Suprapubic skin (tissue), 4 donors: ENCODE results near the gene CSTF3. TPM values are rescaled to one million over a fixed set of nuclear protein-coding genes. Genes with fewer than 3 reads are reported as not detected.
"Not testable (repeated sequence)": the region's sequence is repeated elsewhere in the genome, so short reads cannot be mapped to it uniquely, and the experiment has no call there.

ENCODE experiments used
- DNase-seq, 2 donors: peaks; one replicate each; pipeline ENCODE4 v3.0.0-alpha.2; 2019; ENCODE audit warnings: low spot score in 2 of 2
- H3K27ac ChIP-seq: fragments of 200-600 bp; sonication (generic); one replicate; pipeline ENCODE4 v1.5.1; 2019
- H3K27me3 ChIP-seq: fragments of 200-600 bp; sonication (generic); one replicate; pipeline ENCODE4 v1.5.1; 2019
- H3K36me3 ChIP-seq: fragments of 200-600 bp; sonication (generic); one replicate; pipeline ENCODE4 v1.5.1; 2019
- H3K4me1 ChIP-seq: fragments of 200-600 bp; sonication (generic); one replicate; pipeline ENCODE4 v1.5.1; 2019
- H3K4me3 ChIP-seq: fragments of 200-600 bp; sonication (generic); one replicate; pipeline ENCODE4 v1.5.1; 2019; ENCODE audit warnings: mild to moderate bottlenecking
- H3K9me3 ChIP-seq: fragments of 200-600 bp; sonication (generic); one replicate; pipeline ENCODE4 v1.5.1; 2019
- EP300 ChIP-seq: sonication (generic); formaldehyde crosslinking; IDR thresholded peaks from one replicate; pipeline ENCODE4 v1.6.1; 2017; ENCODE audit warnings: antibody characterized with exemption
- POLR2A ChIP-seq, 2 donors: fragments of 450-650 bp; IDR thresholded peaks; one replicate each; pipeline ENCODE4 v1.6.1; 2017; ENCODE audit warnings: antibody characterized with exemption in 2 of 2, mild to moderate bottlenecking in 2 of 2, moderate library complexity in 2 of 2
- POLR2AphosphoS5 ChIP-seq, 3 donors: sonication (generic); formaldehyde crosslinking; IDR thresholded peaks; one replicate each; pipeline ENCODE4 v1.6.1; 2017; ENCODE audit warnings: antibody characterized with exemption in 3 of 3
- WGBS: methylation state at CpG from one replicate; pipeline ENCODE4 v1.1.5; 2018; 5-methylcytosine and 5-hydroxymethylcytosine counted together
- total RNA-seq, 4 donors: library from RNA; depleted of rRNA; stranded (reverse); fragments of >200 nt; gene quantifications; one replicate each; pipeline ENCODE4 v1.1.0, GENCODE V29; 2016
- TF ChIP-seq, protein P1 (sequence below), 2 donors: fragments of 200-600 bp in 1 of 2; fragments of 450-650 bp in 1 of 2; sonication (generic) in 1 of 2; IDR thresholded peaks; one replicate each; pipeline ENCODE4 v1.5.1; 2016 to 2019; ENCODE audit warnings: antibody characterized with exemption in 2 of 2, mild to moderate bottlenecking in 1 of 2, moderate library complexity in 1 of 2

The CSTF3 gene
- total RNA-seq, 4 donors from 2014 or later, result 10.8 to 23.3 (median 12.4) TPM

DNA sequence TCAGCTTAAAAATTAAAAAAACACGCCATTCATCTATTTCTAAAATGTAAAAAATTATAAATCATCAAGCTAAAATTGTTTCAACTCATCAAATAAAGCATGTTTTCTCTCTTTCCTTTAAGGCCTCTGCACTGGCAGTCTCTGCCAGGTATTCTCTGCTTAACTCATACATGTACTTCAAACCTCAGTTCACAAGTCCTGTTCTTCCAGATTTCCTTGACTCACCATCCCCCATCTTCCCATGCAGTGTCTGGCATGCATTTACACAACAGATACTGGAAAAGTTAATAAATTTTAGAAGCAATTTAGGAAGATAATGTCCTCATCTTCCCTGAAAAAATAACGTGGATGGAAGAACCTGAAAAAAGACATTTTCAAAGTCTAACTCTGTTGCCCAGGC, 32.5 kb downstream of the CSTF3 start:
- WGBS, result 56% methylated on average over 2 of the region's 2 CpGs
- TF ChIP-seq, protein P1, sequence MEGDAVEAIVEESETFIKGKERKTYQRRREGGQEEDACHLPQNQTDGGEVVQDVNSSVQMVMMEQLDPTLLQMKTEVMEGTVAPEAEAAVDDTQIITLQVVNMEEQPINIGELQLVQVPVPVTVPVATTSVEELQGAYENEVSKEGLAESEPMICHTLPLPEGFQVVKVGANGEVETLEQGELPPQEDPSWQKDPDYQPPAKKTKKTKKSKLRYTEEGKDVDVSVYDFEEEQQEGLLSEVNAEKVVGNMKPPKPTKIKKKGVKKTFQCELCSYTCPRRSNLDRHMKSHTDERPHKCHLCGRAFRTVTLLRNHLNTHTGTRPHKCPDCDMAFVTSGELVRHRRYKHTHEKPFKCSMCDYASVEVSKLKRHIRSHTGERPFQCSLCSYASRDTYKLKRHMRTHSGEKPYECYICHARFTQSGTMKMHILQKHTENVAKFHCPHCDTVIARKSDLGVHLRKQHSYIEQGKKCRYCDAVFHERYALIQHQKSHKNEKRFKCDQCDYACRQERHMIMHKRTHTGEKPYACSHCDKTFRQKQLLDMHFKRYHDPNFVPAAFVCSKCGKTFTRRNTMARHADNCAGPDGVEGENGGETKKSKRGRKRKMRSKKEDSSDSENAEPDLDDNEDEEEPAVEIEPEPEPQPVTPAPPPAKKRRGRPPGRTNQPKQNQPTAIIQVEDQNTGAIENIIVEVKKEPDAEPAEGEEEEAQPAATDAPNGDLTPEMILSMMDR (IDR thresholded peaks at IDR 0.05), result no peak
- TF ChIP-seq POLR2AphosphoS5 (IDR thresholded peaks at IDR 0.05), result no peak
- TF ChIP-seq EP300, result no peak
- no peak for TF ChIP-seq POLR2A (IDR thresholded peaks at IDR 0.05)
- Histone ChIP-seq H3K27me3 (no peaks in the 10 kb centered on the region), H3K9me3 (no peaks in the 10 kb centered on the region), H3K4me3 (no peak overlapping the region), H3K36me3 (peaks cover 7% of the 10 kb centered on the region), H3K4me1 (no peaks in the 10 kb centered on the region), H3K27ac (no peak overlapping the region)
- DNase-seq, result no peak

DNA sequence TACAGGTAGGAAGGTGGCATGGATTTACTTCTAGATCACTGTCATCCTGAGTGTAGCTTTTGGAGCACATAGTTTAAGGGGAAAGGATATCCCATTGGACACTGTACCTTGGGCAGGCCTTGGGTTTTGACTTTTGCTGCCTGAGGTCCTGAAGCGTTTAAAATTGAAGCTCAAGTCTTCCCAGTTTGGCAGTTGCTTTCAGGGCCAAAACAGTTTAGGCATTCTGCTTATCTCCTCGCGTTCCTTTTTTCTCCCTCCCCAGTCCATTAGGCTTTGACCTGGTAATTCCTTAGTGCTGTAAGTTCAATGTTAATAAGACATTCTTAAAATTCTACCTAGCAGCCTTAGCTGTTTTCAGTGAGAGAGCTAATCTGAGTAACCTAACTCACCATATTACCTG, 35.7 kb downstream of the CSTF3 start:
- H3K36me3 ChIP-seq, result peaks cover 7% of the 10 kb centered on the region
- no peaks in the 10 kb centered on the region for H3K27me3 ChIP-seq
- H3K4me3 ChIP-seq, result no peak overlapping the region
- TF ChIP-seq EP300 (no peak), POLR2AphosphoS5 (IDR thresholded peaks at IDR 0.05) (no peak), POLR2A (IDR thresholded peaks at IDR 0.05) (no peak)
- TF ChIP-seq, protein P1 (IDR thresholded peaks at IDR 0.05), result no peak
- 89% methylated on average over 3 of the region's 3 CpGs for WGBS
- no peaks in the 10 kb centered on the region for H3K4me1 ChIP-seq
- H3K27ac ChIP-seq, result no peak overlapping the region
- H3K9me3 ChIP-seq, result no peaks in the 10 kb centered on the region
- DNase-seq, result no peak

DNA sequence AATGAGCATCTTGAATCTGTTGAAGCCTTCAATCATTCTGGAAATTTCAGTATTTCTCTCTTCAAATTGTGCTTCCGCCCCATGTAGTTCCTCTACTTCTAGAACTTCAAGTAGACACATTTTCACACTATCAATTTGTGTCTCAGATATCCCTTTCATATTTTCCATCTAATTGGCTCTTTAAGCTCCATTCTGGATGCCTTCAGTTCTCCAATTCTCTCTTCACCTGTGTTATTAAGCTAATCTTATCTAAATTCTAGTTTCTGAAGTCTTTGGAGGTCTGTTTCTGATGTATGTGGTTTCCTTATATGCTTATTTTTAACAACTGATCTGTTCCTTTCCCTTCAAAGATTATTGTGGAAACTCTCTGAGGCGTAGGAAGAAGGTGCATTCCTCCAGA, 36.3 kb downstream of the CSTF3 start:
- 98% methylated on average over 2 of the region's 2 CpGs for WGBS
- Histone ChIP-seq H3K27ac (no peak overlapping the region), H3K4me1 (no peaks in the 10 kb centered on the region), H3K9me3 (no peaks in the 10 kb centered on the region), H3K4me3 (no peak overlapping the region), H3K36me3 (peaks cover 7% of the 10 kb centered on the region), H3K27me3 (no peaks in the 10 kb centered on the region)
- TF ChIP-seq EP300 (no peak), POLR2AphosphoS5 (IDR thresholded peaks at IDR 0.05) (no peak), POLR2A (IDR thresholded peaks at IDR 0.05) (no peak)
- TF ChIP-seq, protein P1 (IDR thresholded peaks at IDR 0.05), result no peak
- no peak for DNase-seq

DNA sequence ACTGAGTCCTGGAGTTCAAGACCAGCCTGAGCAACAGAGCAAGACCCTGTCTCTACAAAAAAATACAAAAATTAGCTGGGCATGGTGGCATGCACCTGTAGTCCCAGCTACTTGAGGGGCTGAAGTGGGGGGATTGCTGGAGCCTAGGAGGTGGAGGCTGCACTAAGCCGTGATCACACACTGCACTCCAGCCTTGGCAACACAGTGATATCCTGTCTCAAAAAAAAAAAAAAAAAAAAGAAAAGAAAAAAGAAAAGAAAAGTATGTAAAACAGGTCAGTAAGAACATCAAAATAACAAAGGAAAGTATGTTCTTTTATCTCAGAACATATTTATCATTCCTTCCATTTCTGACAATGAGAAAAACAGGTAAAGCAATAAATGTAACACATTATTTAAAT, 38.6 kb downstream of the CSTF3 start:
- not testable (repeated sequence) for H3K36me3 ChIP-seq, H3K27ac ChIP-seq, H3K9me3 ChIP-seq, H3K27me3 ChIP-seq, DNase-seq, H3K4me1 ChIP-seq, H3K4me3 ChIP-seq
- WGBS, result 88% methylated on average over 1 of the region's 1 CpG

DNA sequence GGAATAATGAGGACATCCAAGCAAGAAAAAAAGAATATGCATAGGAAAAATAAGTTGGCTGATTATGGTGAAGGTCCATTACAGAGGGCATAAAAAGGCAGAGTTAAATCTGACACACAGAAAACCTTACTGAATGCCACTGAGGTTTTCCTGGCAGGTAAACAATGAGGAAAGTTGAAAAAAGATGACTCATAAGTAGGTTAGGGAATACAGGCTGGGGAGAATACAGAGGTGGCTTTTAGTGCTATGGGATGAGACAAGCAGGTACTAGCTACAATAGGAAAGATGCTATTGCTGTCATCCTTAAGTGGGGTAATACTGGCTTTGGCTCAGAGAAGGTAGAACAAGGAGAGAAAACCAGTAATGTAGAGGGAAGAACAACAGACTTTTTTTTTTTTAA, 44.7 kb downstream of the CSTF3 start:
- H3K9me3 ChIP-seq, result no peaks in the 10 kb centered on the region
- no peak overlapping the region for H3K27ac ChIP-seq
- no peak overlapping the region for H3K4me3 ChIP-seq
- no peak for DNase-seq
- no peaks in the 10 kb centered on the region for H3K4me1 ChIP-seq
- H3K27me3 ChIP-seq, result no peaks in the 10 kb centered on the region
- H3K36me3 ChIP-seq, result peaks cover 3% of the 10 kb centered on the region
- no peak for TF ChIP-seq POLR2AphosphoS5 (IDR thresholded peaks at IDR 0.05)
- no peak for TF ChIP-seq EP300
- TF ChIP-seq, protein P1 (IDR thresholded peaks at IDR 0.05), result no peak
- no peak for TF ChIP-seq POLR2A (IDR thresholded peaks at IDR 0.05)

DNA sequence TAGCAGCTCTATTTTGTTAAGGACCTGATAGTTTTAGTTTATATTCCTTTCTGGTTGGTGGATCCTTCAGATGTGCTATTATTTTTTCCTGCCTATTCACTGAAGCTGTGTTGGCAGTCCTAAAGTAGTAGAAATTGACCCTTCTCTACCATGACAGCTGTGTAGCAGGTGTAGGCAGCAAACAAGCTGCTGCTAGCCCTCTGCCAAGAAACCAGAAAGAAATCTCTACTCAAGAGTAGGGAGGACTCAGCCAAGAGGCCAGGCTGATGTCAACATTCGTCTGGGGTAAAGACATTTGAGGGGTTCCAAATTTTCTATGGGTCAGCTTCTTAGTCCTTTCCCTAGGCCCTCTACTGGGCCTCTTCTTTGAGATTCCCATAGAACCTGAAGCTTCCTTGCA, 51.2 kb downstream of the CSTF3 start:
- peaks cover 6% of the 10 kb centered on the region for H3K36me3 ChIP-seq
- TF ChIP-seq EP300, result no peak
- TF ChIP-seq, protein P1 (IDR thresholded peaks at IDR 0.05), result no peak
- TF ChIP-seq POLR2A (IDR thresholded peaks at IDR 0.05), result no peak
- no peak for TF ChIP-seq POLR2AphosphoS5 (IDR thresholded peaks at IDR 0.05)
- no peak for DNase-seq
- no peak overlapping the region for H3K4me3 ChIP-seq
- no peaks in the 10 kb centered on the region for H3K4me1 ChIP-seq
- H3K27ac ChIP-seq, result no peak overlapping the region
- no peaks in the 10 kb centered on the region for H3K9me3 ChIP-seq
- H3K27me3 ChIP-seq, result no peaks in the 10 kb centered on the region
- WGBS, result 67% methylated on average over 1 of the region's 1 CpG
